HG03039 (cell line): ENCODE measurements around the gene KCNH3.

Experiments
- ATAC-seq: cut with Tn5 transposase; IDR thresholded peaks from one replicate; pipeline ENCODE4 v1.9.1; 2021; ENCODE audit warnings: mild to moderate bottlenecking, moderate library complexity; ENCODE audit not compliant: unreplicated experiment

Gene KCNH3

DNA sequence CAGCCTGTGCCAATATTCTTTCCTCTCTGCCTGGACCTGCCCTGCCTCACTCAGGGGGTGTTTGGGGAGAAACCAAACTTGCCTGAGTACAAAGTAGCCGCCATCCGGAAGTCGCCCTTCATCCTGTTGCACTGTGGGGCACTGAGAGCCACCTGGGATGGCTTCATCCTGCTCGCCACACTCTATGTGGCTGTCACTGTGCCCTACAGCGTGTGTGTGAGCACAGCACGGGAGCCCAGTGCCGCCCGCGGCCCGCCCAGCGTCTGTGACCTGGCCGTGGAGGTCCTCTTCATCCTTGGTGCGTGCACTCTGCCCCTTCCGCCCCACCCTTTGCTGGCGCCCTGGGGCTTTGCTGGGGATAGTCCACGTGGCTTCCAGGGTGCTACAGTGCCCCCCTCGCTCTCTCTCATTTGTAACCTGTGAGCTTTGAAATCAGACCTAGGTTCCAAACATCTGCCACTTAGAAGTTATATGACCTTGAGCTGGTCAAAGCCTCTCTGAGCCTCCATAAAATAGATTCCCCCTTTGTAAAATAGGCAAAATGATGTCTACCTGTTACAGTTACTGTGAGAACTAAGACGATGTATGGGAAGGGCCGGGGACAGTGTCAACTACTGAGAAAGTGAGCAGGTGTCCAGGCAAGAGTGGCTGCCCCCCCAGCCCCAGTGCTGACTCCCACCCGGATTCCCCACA lies 4.5 kb downstream of the KCNH3 start:
- no peak for ATAC-seq

DNA sequence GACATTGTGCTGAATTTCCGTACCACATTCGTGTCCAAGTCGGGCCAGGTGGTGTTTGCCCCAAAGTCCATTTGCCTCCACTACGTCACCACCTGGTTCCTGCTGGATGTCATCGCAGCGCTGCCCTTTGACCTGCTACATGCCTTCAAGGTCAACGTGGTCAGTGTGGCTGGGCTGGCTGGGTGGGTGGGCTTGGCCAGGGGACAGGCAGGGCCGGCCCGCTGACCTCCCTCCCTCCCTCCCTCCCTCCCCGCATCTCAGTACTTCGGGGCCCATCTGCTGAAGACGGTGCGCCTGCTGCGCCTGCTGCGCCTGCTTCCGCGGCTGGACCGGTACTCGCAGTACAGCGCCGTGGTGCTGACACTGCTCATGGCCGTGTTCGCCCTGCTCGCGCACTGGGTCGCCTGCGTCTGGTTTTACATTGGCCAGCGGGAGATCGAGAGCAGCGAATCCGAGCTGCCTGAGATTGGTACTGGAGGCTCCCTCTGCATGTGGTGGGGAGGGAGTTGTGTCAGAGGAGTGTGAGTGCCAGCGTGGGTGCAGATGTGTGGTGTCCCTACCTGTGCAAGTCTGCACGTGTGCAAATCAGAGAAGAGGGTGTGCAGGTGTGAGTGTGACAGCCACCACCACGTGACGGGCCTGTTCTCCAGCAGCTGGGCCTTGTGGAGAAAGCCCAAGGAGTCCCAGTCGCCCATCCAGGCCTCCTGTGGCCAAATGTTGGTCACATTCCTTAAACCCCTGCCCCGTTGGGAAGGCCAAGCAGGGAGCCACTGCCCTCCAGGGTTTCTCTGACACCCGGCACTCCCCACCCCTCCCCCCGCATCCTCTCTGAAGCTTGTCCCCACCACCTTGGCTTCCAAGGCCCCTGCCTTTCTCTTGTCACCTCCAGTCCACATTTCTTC lies 5.3 kb downstream of the KCNH3 start:
- no peak for ATAC-seq

DNA sequence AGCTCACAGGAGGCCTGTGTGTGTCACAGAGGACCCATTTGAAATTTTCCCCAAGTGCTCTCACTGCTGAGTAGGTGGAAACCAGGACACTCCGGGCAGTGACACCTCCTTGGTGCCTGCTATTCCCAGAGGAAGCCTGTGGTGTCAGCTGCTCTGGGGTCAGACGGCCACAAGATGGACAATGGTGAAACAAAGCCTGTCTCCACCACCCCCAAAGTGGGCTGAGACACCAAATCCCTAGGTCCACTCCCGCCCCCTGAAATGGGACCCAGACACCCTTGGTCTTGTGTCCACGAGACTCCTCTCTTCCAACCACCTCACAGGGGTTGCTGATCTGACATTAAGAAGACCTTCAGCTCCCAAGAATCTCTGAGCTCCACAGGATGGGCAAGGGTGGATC lies 7.0 kb downstream of the KCNH3 start:
- ATAC-seq = no peak

DNA sequence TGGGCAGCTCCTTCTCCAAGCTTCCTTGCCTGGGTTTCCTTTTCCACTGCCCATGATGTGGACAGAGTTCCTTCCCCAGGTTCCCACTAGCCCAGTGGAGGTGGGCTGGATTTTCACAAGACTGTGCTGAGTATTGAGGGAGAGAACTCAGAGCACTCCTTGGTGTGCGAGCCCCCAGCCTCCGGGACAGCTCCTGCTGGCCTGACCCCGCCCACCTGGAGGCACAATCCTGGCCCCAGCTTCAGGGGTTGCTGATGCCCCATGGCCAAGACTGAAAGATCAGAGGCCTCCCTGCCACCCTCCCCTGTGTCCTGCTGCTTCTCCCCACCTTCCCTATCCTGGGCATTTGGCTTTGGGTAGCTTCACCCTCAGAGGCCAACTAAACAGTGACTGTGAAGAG lies 7.7 kb downstream of the KCNH3 start:
- ATAC-seq = no peak

GRCh38 chr12:49547090-49547690 lies 8.4 kb downstream of the KCNH3 start:
- no peak for ATAC-seq

GRCh38 chr12:49548481-49548821 lies 9.6 kb downstream of the KCNH3 start:
- no peak for ATAC-seq

GRCh38 chr12:49548822-49549648 lies 10.2 kb downstream of the KCNH3 start:
- ATAC-seq = no peak

GRCh38 chr12:49549735-49550692 lies 11.2 kb downstream of the KCNH3 start:
- no peak for ATAC-seq

DNA sequence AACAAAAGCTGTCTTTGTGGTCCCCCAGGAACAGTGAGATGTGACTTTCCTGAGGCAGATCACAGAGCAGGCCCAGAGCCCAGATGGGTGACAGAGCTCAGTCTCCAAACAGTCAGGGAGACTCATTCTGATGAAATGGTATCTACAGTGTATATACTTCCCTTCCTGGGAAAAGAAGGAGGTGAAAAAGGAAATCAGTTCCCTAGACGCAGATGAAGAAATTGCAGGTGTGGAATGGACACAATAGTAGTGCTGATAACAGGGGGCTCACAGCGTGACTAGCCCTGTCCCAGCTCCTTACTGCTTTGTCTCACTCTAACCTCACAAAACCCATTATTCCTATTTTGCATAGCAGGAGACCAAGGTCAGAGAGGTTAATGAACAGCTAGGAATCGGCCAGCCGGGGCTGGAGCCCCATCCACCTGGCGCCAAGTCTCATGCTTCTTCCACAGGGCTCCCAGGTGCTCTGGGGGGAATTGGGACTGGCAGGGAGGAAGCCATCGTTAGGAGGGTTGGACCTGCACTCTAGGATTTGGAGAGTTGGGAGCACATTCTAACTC lies 11.9 kb downstream of the KCNH3 start:
- no peak for ATAC-seq

DNA sequence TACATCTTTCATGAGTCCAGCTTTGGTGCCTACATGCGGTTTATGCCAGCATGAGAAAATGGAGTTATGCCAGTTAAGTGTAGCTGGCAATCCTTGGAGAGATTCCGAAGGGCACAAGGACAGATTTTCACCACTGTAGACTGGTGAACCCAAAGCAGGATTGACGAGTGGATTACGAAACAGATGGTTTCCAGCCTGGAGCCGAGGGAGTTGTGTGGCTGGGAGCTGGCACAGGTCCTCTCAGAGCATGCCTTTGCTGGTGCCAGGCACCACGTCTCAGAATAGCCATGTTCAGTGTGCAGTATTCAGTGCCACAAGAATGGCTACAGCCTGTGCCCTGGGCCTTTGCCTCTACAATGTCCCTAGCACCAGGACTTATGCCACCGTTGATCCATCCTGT lies 13.2 kb downstream of the KCNH3 start:
- no peak for ATAC-seq

DNA sequence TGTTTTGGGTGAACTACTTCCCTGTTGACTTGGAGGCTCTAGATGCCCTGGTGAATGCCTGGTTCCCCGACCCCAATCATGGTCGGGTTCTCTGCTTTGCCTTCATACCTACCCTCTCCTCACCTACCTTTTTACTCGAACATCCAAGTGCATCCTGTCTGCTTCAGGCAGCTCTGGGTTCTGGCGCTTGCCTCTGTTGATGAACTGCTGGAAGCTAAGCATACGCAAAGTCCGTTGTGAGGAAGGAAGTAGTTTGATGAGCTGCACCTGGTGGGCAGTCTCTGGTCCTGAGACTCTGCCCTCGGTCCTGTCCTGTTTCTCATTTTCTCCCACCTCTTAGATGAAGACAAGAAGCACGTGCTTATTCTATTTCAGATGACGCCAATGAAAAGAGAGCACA lies 13.6 kb downstream of the KCNH3 start:
- no peak for ATAC-seq

DNA sequence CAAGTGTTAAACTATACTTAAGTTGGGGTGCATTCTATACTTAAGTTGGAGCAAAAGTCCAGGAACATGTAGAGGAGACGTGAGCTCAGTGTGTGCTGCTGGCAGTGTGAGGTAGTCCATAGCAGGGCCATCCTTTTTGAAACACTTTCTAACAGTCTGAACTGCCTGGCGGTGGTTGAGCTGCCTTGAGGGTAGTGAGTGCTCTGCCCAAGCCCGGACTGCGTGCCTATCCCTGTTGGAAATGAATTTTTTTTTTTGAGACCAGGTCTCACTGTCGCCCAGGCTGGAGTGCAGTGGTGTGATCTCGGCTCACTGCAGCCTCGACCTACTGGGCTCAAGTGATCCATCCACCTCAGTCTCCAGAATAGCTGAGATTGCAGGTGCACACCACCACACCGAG lies 14.1 kb downstream of the KCNH3 start:
- no peak for ATAC-seq

GRCh38 chr12:49553512-49554088 lies 14.8 kb downstream of the KCNH3 start:
- ATAC-seq = no peak

DNA sequence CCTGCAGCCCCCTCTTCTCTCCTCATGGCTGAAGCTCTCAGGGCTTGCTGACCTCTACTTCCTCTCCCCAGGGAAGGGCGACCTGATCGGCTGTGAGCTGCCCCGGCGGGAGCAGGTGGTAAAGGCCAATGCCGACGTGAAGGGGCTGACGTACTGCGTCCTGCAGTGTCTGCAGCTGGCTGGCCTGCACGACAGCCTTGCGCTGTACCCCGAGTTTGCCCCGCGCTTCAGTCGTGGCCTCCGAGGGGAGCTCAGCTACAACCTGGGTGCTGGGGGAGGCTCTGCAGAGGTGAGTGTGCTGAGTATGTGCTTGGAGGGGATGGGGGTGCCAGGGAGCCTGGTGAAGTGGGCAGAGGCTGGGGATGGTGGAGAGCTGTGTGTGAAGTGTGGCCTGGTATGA lies 15.4 kb downstream of the KCNH3 start:
- ATAC-seq = no peak

- ATAC-seq = no peak
Measured at GRCh38 chr12:49555631-49556390, 17.0 kb downstream of the KCNH3 start.

DNA sequence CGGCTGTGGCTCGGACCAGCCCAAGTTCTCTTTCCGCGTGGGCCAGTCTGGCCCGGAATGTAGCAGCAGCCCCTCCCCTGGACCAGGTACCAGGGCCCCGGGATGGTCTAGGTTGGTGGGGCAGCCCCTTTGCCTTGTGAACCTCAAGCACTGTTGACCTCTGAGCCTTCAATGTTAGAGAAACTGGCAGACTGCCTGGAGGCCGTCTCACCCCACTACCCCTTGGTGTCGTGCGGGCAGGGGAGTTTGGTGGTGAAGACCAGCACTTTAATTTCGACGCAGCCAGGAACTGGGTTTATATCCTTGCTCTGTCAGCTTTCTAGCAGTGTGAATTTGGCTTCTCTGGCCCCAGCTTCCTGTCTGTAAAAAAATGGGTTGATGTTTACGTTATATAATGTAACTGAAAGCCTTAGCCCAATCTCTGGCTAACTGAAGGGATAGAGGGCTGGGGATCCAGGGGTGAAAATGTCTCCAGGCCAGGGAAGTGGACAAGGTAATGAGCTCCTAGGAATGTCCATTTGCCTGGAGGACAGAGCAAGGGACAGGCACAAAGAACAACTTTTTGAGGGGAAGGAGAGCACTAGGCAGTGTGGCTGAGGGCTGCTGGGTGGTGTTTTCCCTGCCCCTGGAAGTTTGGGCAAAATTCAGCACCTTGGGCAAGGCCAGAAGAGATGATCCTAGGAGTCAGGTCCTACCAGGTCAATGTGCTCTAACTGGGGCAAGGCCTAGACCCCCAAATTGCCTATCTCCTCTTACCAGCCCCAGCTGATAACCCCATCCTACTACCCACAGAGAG lies 17.8 kb downstream of the KCNH3 start:
- ATAC-seq = no peak

DNA sequence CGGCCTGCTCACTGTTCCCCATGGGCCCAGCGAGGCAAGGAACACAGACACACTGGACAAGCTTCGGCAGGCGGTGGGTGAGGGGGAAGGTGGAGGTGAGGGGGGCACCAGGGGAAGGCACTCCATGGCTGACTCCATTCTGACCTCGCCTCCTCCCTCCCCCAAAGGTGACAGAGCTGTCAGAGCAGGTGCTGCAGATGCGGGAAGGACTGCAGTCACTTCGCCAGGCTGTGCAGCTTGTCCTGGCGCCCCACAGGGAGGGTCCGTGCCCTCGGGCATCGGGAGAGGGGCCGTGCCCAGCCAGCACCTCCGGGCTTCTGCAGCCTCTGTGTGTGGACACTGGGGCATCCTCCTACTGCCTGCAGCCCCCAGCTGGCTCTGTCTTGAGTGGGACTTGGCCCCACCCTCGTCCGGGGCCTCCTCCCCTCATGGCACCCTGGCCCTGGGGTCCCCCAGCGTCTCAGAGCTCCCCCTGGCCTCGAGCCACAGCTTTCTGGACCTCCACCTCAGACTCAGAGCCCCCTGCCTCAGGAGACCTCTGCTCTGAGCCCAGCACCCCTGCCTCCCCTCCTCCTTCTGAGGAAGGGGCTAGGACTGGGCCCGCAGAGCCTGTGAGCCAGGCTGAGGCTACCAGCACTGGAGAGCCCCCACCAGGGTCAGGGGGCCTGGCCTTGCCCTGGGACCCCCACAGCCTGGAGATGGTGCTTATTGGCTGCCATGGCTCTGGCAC lies 18.5 kb downstream of the KCNH3 start:
- no peak for ATAC-seq
